Measurements from ENCODE around the gene CDH1.

Gene CDH1

DNA sequence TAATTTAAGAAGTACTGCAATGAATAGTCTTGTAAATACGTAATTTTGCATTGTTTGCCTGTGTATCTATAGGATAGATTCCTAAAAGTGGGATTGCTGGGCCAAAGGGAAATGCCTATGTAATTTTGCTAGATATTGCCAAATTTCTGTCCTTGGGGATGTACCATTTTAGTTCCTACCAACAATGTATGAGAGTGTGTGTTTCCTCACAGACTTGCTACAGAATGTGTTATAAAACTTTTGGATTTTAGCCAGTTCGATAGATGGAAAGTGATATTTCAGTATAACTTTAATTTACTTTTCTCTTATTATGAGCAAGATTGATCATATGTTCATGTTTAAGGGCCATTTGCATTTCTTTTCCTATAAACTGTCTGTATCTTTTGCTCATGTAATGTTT, 114.5 kb downstream of the CDH1 start:
- no peak for DNase-seq (ENCODE audit: low read depth in 2 of 2)

DNA sequence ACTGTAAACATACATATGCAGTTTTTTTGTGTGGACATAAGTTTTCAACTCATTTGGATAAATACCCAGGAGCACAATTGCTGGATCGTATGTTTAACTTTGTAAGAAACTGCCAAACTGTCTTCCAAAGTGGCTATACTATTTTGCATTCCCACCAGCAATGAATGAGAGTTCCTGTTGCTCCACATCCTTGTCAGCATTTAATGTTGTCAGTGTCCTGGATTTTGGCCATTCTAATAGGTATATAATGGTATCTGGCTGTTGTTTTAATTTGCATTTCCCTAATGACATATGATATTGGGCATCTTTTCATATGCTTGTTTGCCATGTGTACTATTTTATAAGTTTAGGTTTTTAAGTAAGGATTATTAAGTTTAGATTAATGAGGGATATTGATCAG, 120.4 kb downstream of the CDH1 start:
- DNase-seq (ENCODE audit: low read depth in 2 of 2): no peak

DNA sequence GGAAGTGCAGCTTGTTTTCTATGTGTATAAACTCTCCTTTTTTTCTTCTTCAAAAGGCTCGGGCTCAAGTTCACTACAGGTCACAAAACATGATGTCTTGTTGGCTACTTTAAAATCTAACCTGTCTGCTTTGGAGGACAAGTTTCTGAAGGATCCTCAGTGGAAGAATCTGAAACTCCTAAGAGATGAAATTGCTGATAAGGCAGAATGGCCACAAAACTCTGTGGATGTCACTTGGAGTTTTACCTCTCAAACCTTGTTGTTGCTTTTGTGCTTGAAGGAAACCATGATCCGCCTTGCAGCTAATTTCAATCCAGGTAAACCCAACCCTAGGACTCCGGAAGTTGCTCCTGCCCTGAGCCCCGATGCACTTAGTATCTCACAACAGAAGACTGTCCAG, 122.7 kb downstream of the CDH1 start:
- DNase-seq (ENCODE audit: low read depth in 2 of 2): no peak

DNA sequence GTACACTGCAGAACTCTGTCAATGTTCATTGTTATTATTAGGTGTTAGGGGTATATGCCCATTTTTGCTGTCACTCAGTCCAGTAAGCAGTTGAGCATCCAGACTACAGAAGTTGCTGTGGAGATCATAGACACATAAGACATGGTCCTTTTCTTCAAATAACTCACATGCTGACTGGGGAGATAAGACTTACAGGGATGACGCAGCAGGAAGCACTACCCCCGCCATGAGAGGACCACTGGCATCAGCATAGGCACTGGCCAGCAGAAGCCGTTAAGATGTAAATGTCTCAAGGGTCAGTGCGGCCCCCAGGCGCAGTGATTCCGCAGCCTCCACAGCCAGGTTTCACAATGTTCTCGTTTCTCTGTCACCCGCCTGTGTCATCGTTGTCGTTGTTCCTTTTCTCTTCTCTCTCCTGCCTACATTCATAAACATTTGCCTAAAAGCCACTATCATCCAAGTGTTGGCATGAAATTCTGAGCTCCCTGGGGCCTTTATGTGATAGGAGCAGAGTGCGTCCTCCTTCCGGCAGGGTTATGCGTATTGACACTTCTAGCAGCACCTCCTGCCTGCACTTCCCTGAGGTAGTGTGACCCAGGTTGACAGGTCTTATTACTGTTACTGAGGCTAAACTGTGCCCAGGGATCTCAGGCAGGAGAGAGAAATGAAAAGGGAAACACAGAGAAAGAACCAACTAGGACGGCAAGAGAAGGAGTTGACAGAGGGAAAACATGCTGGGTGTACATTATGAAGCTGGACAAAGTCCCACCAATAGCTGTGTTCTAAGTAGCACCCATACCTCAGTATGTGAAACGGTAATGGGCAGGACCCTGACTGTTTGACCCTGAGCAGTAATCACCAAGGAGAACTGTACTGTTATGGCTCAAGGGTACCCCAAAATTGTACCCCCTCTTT, 124.1 kb downstream of the CDH1 start:
- DNase-seq (ENCODE audit: low read depth in 2 of 2): no peak

DNA sequence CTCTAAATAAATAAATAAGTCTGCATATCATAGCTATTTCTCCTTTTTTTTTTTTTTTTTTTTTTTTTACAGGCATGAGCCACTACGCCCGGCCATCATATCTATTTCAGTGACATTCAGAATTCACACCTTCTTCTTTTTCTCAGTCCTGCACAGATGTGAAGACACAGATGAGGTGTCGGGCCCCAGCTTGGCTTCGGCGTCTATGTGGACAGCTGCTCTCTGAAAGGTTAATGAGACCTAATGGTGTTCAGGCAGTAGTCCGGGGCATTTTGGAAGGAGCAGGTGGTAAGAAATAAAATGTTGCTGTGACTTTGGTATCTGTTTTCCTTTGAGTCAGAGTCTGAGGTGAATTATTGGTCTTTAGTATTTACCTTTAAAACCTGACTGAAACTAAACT, 129.8 kb downstream of the CDH1 start:
- no peak for DNase-seq (ENCODE audit: low read depth in 2 of 2)

DNA sequence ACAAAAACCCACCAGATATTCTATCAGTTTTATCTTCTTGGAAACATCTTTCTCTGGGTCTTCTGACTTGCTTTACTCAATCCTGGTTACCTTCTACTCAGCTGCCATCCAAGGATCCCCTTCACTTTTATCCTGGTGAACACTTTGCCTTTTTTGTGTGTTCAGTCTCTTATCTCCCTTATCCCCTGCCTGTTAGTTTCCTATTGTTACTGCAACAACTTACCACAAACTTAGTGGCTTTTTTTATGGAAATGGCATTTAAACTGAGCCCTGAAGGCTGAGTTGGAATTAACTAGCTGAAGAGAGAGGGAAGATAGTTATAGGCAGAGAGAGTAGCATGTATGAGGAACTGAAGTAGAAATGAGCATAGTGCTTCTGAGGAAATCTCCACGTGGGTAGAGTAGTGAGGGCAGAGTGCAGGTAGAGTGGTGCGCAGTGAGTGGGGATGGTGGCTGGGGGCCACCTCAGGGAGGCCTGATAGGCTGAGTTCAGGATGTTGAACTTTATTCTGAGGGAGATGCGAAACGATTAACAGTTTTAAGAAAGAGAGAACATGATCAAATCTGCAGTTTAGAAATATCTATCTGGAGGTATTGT, 132.5 kb downstream of the CDH1 start:
- DNase-seq (ENCODE audit: low read depth in 2 of 2): no peak

DNA sequence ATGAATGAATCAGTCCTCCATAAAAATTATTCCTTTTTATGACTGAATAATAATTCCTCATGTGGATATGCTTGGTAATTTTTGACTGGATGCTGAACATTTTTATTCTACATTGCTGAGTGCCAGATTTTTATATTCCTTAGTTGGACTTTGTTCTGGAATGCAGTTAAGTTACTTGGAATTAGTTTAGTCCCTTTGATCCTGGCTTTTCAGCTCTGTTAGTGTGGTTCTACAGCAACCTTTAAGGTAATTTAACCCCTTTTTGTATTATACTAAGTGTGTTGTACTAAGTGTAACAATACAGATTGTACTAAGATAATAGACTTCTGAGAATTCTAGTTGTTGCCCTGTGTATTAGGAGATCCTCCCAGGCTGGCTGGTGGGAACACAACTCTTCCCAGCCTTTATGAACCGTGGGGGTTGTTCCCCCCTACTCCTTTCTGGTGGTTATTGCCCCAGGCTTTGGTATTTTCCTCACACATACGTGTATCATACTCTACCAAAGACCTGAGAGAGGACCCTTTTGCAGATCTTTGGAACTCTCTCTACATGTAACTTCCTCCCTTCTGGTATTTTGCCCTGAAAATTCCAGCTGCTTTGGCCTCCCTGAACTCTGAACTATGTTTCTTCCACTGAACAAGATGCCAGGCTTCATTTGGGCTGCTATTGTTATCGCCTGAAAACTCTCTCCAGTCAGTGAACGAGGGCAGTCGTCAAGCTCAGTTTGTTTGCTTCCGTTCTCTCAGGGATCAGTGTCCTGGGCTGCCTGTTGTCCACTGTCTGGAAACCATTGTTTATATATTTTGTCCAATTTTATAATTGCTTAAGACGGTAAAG, 136.8 kb downstream of the CDH1 start:
- no peak for DNase-seq (ENCODE audit: low read depth in 2 of 2)

DNA sequence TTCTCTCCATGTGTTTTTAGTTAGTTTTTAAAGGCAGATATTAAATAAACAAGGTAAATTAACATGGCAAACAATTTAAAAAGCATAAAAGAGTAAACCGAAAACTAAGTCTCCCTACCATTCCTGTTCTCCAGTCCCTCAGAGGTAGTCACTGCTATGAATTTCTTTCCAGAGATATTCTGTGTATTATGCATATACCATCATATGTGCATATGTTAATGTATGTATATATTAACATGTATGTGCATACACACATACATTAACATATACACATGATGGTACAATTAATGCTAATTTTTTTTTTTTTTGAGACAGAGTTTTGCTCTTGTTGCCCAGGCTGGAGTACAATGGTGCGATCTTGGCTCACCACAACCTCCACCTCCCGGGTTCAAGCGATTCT, 138.8 kb downstream of the CDH1 start:
- DNase-seq (ENCODE audit: low read depth in 2 of 2): no peak

DNA sequence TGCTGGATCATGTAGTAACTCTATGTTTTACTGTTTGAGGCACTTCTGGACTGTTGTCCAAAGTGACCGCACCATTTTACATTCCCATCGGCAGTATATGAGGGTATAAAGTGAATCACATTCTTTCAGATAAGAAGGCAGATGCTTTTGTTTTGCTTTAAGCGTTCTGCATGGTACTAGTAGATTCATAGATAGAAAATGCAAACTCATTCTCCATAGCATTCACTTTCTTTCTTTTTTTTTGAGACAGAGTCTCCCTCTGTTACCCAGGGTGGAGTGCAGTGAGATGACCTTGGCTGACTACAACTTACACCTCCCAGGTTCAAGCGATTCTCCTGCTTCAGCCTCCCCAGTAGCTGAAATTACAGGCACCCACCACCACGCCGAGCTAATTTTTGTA, 146.6 kb downstream of the CDH1 start:
- DNase-seq (ENCODE audit: low read depth in 2 of 2): no peak

DNA sequence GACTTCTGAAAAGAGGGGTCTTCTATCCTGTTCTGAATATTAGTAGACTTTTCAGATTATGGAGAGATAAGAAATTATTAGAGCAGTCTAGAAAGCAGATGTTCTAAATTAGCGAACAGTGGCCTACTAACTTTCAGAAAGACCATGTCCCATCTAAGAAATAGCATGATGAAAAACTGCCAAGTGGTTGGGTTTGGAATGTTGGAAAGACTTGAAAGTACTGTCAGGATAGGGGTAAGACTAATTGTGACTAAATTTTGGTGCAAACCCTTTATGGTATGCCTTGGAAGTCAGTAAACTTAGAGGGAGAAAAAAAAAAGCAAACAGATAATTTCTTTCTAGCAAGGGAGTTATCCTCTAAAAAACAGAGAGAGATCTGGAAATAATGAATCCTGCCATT, 147.3 kb downstream of the CDH1 start:
- DNase-seq (ENCODE audit: low read depth in 2 of 2): no peak

Measured in fibroblast of skin of left quadriceps (primary cell).